Stimulated activated CD8-positive, alpha-beta memory T cell treated with anti-CD3 and anti-CD28 coated beads, Interleukin-4, amount 100 ng/mL, for 4 hours (primary cell): ENCODE results near the gene REPS2.

Source experiments
- DNase-seq, 2 donors: peaks; one replicate each; pipeline ENCODE4 v3.0.0-alpha.2; 2020; ENCODE audit warnings: low read depth in 2 of 2, low spot score in 1 of 2

The REPS2 gene

GRCh38 chrX:17033225-17033624 is 86.8 kb downstream of the REPS2 start:
- DNase-seq: no peak

DNA sequence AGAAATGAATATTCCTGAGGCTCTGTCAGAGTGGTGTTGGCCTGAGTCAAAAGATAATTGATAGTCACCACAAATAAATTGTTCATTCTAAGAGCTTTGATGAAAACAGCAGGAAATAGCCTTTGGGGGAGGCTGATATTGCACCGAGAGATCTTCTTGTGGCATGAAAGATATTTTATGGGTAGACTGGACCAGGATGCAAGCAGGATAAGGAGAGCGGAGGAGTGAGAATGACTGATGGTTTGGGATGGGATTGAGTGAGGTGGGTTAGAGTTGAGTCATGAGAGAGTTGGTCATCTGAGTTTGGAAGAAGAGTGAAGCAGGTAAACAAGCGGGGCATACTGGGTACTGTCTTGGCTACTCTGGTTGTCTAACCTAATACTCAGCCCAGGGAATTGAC is 88.7 kb downstream of the REPS2 start:
- no peak for DNase-seq

DNA sequence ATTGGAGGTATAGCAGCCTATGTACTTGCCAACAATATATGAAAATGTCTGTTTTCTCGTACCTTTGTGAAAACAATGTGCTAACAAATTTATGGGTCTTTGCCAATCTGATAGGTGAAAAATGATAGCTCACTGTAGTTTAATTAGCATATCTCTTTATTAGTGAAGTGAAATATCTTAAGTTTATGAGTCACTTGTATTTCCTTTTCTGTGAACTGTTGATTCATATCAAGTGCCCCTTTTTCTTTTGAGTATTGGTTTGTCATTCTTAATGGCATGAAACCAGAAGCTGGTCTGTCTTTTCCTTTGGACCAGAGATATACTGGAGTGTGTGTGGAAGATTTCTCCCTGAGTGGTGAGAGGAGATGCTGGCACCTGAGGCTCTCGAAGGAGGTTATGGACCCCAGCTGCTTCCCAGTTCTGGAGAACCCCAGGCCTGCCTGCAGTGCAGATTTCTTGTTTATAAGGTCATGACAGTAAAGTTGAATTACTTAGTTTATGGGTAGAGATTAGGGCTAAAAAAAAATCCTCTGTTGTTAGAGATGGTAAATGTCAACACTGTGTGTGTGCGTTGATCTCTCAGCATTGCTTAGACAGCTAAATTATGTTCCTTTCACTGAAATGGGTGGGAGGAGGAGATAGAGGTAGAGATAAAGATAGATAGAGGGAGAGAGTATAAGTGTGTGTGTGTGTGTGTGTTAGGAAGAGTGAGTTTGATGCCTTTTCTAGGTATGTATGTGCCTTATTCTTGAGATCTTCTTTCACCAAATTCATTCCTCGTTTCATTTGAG is 89.9 kb downstream of the REPS2 start:
- no peak for DNase-seq

GRCh38 chrX:17038277-17038676 is 91.8 kb downstream of the REPS2 start:
- DNase-seq: no peak

DNA sequence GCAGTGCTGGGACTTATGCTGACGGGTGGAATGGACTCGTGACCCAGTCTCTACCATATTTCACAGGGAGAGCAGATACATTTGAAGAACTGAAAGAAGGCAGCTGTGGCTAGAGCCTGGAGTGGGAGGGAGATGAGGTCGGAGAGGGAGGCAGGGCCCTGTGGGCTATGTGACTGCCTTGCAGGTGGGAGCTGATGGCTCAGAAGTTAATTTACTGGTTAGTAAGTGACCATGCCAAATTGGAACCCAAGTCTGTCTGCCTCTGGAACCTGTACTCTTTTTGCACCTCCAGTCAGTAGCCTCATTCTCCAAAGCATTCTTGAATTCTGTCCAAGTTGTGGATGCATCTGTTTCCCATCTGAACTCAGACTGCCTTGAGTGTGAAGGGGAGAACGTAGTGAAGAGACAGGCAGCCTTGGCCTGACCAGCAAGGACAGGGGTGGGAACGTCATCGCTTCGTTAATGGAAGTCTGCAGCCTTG is 92.3 kb downstream of the REPS2 start:
- DNase-seq: no peak

- DNase-seq: no peak
Measured at GRCh38 chrX:17039826-17040225, 93.4 kb downstream of the REPS2 start.

GRCh38 chrX:17040711-17041110 is 94.3 kb downstream of the REPS2 start:
- no peak for DNase-seq

DNA sequence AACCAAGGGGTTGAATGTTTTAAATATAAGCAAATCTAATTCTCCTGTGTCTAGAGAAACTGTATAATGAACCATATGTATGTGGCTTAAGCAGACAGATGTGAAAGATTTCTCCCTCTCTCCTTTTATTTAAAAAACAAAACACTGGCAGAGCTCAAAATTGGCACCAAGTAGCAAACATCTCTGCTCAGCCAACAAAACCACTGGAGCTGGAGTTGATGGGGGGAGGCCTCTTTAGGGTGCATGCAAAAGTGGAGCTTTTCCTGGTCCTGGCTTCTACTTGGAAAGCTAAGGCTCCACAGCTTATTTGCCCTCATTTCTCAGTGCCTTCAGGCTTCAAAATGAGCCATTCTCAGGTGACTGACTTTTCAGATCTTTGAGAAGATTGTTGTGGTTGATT is 95.6 kb downstream of the REPS2 start:
- no peak for DNase-seq

GRCh38 chrX:17046478-17047097 is 100.1 kb downstream of the REPS2 start:
- no peak for DNase-seq

- no peak for DNase-seq
Measured at GRCh38 chrX:17047224-17047623, 100.8 kb downstream of the REPS2 start.

DNA sequence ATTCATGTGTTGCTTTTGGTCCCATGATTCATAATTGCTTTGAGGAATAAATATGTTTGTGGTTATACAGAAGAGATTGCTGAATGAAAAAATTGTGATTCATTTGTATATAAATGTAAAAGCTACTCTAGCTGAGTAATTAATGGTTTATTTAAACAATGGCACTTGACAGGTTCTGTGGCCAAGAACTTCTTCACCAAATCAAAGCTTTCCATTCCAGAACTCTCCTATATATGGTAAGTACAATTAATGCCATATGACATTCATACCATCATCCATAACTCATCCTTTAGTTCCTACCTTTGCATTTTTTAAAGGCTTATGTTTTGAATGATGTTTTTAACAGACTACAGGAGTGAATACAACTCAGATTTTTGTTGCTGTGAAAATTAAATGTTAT is 105.8 kb downstream of the REPS2 start:
- DNase-seq: no peak

GRCh38 chrX:17052793-17053192 is 106.3 kb downstream of the REPS2 start:
- no peak for DNase-seq

GRCh38 chrX:17053502-17053901 is 107.0 kb downstream of the REPS2 start:
- DNase-seq: no peak

DNA sequence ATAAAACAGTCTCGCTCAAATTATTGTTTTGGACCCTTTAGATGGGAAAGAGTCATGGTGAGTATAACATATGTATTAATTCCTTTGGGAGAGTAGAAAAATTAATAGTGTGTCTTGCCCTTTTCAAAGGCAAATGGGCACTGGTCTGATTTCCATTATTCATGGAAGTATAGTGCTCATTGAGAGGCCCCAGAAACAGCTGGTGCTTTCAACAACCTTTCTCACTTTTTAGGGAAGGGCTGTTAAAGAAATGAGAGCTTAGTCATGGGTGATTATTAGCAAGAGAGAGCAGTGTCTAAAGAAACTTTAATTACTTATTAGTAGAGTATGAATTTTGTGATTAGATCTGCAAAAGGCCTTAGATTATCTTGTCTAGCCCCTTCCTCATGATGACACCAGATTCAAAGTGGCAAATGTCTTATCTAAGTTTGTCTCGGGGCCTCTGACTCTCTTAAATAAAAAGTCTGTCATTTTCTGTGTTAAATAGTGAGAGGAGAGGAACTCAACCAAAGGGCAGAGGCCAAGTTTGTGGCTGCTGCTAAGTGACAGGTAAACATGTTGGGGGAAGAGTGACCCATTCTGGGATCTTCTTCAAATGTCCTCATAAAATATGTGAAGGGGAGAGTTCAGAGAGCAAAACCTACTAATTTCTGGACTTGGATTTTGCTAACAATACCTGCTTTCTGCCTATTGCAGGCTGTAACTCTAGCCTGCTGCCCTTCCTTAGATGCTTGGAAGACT is 110.6 kb downstream of the REPS2 start:
- DNase-seq: no peak

GRCh38 chrX:17062065-17062464 is 115.6 kb downstream of the REPS2 start:
- DNase-seq: no peak

DNA sequence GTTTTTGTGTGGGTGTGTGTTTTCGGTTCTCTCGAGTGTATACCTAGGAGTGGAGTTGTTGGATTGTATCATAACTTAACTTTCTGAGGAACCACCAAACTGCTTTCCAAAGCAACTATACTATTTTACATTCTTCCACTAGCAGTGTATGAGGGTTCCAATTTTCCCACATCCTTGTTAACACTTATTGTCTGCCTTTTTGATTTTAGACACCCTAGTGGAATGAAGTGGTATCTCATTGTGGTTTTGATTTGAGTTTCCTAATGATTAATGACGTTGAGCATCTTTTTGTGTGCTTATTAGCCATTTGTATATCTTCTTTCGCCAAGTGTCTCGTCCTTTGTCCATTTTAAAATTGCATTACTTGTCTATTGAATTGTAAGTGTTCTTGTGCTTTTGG is 118.6 kb downstream of the REPS2 start:
- no peak for DNase-seq

DNA sequence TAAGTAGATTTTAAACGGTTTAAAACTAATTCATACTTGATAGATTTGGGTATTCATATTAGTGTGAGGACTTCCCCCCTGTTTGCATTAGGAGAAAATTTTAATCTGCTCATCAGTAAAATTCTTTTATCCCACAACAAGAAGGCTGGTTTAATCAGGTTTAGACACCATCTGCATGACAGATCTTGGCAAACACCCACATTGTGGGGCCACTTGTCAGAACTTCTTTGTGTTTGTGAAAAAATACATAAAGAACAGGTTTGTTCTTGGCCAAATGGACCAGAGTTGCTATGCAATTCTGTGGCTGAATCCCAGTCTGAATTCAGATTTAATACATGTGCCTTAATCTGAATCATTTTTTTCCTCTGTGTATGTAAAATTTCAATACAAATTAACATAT is 121.1 kb downstream of the REPS2 start:
- no peak for DNase-seq

DNA sequence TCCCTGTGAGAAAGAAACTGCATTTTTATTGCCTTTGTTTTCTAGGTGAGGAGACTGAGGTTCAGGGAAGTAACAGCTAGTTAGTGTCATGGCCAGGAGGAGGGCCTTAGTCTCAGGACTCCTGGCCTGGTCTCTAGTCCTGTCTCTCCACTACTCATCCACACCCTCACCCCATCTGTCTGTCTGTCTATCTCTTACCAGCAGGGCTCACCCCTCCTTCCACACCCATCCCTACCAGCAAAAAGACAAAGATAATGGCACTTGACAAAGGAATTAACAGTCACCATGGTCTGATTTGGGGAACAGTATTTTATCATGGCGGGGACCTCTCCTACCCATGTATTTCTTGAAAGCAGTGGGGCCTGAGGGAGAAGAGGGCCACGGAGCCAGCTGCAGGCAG is 125.8 kb downstream of the REPS2 start:
- no peak for DNase-seq

DNA sequence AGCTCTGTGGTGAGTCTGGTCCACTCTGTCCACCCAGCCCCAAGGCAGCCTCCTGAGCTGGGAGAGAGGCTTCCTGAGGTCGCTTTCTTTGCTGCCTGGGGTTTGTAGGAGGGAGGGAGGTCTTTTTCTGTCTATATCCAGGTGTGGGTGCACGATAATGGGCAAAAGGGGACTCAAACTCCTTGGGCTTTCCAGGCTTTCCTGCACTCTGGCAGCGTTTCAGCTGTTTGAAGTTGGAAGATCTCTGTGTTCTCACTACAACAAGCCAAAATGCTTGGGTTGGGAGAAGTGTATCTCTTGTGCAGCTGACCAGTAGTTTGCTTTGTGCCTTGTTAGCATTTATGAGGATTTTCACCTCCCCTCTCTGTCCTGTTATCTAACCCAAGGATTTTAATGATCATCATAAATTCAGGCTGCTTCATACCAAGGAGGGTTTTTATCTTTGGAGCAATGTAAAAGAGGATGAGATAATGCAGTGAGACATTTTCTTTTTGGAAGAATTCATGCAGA is 126.3 kb downstream of the REPS2 start:
- no peak for DNase-seq

GRCh38 chrX:17075004-17075403 is 128.5 kb downstream of the REPS2 start:
- DNase-seq: no peak

DNA sequence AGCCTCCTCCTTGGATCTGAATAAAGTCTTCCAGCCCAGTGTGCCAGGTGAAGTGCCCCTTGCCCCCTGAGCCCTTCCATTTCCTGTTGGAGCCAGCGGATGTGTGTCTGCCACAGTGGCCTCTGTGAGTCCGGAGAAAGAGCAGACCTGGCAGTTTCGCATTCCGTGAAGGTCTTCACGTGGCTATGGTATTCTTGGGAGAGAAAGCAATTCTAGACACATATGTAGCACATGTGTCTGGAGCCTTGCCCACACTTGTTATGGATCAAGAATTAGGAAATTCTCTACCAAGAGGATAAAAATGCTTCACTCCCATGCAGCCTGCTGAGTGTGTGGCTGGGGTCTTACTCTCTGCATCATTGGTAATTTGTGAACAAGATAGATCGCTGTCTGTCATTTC is 130.9 kb downstream of the REPS2 start:
- no peak for DNase-seq
